ENCODE results near the gene SLA2. TPM values are rescaled to one million over a fixed set of nuclear protein-coding genes. Genes with fewer than 3 reads are reported as not detected.
A peak's percentile ranks its signal among the peaks of the same experiment; 100 is the strongest.
"Not testable (repeated sequence)": the region's sequence is repeated elsewhere in the genome, so short reads cannot be mapped to it uniquely, and the experiment has no call there.

SLA2 gene
- 0.10 TPM for polyA plus RNA-seq (2013, experiment 1 of 2)
- not detected for polyA plus RNA-seq (2013, experiment 2 of 2)

GRCh38 chr20:36645998-36646397 is at the start of gene SLA2:
Gene SLA2, minus strand, starts transcription at chr20:36646196. Its CDS starts 4,861 bp downstream, at chr20:36641335.
- Histone ChIP-seq H3K4me1 (ENCODE audit: insufficient read depth, low read length) (peaks cover 25% of the 10 kb centered on the region; the same call in 1 of the 2 replicates), H3K9me3 (ENCODE audit: insufficient read depth, low read depth, low read length) (no peaks in the 10 kb centered on the region), H3K4me3 (ENCODE audit: low read length) (no peak within 1 kb of the TSS), H3K27ac (ENCODE audit: low read depth, low read length) (no peak within 1 kb of the TSS), H3K36me3 (ENCODE audit: insufficient read depth, low read length) (no peaks in the 10 kb centered on the region), H3K27me3 (ENCODE audit: insufficient read depth, low read length) (no peaks in the 10 kb centered on the region), H3K9ac (ENCODE audit: low read depth, low read length) (no peak within 1 kb of the TSS)
- 85% methylated on average over 9 of the region's 9 CpGs for WGBS

- H3K36me3 ChIP-seq (ENCODE audit: insufficient read depth, low read length); H3K27ac ChIP-seq (ENCODE audit: low read depth, low read length); H3K27me3 ChIP-seq (ENCODE audit: insufficient read depth, low read length); H3K4me3 ChIP-seq (ENCODE audit: low read length); H3K9me3 ChIP-seq (ENCODE audit: insufficient read depth, low read depth, low read length); H3K4me1 ChIP-seq (ENCODE audit: insufficient read depth, low read length); H3K9ac ChIP-seq (ENCODE audit: low read depth, low read length): not testable (repeated sequence)
- WGBS: 90% methylated on average over 8 of the region's 8 CpGs
These were observed 49.5 kb upstream of the SLA2 start for GRCh38 chr20:36695467-36695866.

GRCh38 chr20:36688630-36689029 is 42.6 kb upstream of the SLA2 start:
- H3K9me3 ChIP-seq (ENCODE audit: insufficient read depth, low read depth, low read length): no peaks in the 10 kb centered on the region
- H3K36me3 ChIP-seq (ENCODE audit: insufficient read depth, low read length): no peaks in the 10 kb centered on the region; the same call in 1 of the 2 replicates
- 94% methylated on average over 7 of the region's 7 CpGs for WGBS

GRCh38 chr20:36687850-36688249 is 41.9 kb upstream of the SLA2 start:
- WGBS: 98% methylated on average over 3 of the region's 3 CpGs
- Histone ChIP-seq H3K27ac (ENCODE audit: low read depth, low read length) (no peak overlapping the region), H3K36me3 (ENCODE audit: insufficient read depth, low read length) (no peaks in the 10 kb centered on the region; the same call in 1 of the 2 replicates), H3K9ac (ENCODE audit: low read depth, low read length) (no peak overlapping the region), H3K4me1 (ENCODE audit: insufficient read depth, low read length) (no peaks in the 10 kb centered on the region), H3K27me3 (ENCODE audit: insufficient read depth, low read length) (no peaks in the 10 kb centered on the region), H3K4me3 (ENCODE audit: low read length) (no peak overlapping the region), H3K9me3 (ENCODE audit: insufficient read depth, low read depth, low read length) (no peaks in the 10 kb centered on the region)

More at GRCh38 chr20:36688630-36689029, 42.6 kb upstream of the SLA2 start:
- H3K27me3 ChIP-seq (ENCODE audit: insufficient read depth, low read length): no peaks in the 10 kb centered on the region
- H3K4me1 ChIP-seq (ENCODE audit: insufficient read depth, low read length): no peaks in the 10 kb centered on the region
- no peak overlapping the region for H3K9ac ChIP-seq (ENCODE audit: low read depth, low read length)
- H3K4me3 ChIP-seq (ENCODE audit: low read length): no peak overlapping the region
- H3K27ac ChIP-seq (ENCODE audit: low read depth, low read length): no peak overlapping the region

GRCh38 chr20:36686944-36687343 is 40.9 kb upstream of the SLA2 start:
- no peak overlapping the region for H3K9ac ChIP-seq (ENCODE audit: low read depth, low read length)
- H3K4me3 ChIP-seq (ENCODE audit: low read length): no peak overlapping the region
- WGBS: 96% methylated on average over 4 of the region's 4 CpGs
- no peaks in the 10 kb centered on the region for H3K27me3 ChIP-seq (ENCODE audit: insufficient read depth, low read length)
- H3K27ac ChIP-seq (ENCODE audit: low read depth, low read length): no peak overlapping the region
- H3K36me3 ChIP-seq (ENCODE audit: insufficient read depth, low read length): peaks cover 4% of the 10 kb centered on the region
- no peaks in the 10 kb centered on the region for H3K4me1 ChIP-seq (ENCODE audit: insufficient read depth, low read length)
- no peaks in the 10 kb centered on the region for H3K9me3 ChIP-seq (ENCODE audit: insufficient read depth, low read depth, low read length)

GRCh38 chr20:36686504-36686903 is 40.5 kb upstream of the SLA2 start:
- no peak overlapping the region for H3K4me3 ChIP-seq (ENCODE audit: low read length)
- H3K9me3 ChIP-seq (ENCODE audit: insufficient read depth, low read depth, low read length): no peaks in the 10 kb centered on the region
- H3K9ac ChIP-seq (ENCODE audit: low read depth, low read length): no peak overlapping the region
- H3K36me3 ChIP-seq (ENCODE audit: insufficient read depth, low read length): peaks cover 4% of the 10 kb centered on the region
- 100% methylated on average over 2 of the region's 2 CpGs for WGBS
- no peaks in the 10 kb centered on the region for H3K27me3 ChIP-seq (ENCODE audit: insufficient read depth, low read length)
- H3K4me1 ChIP-seq (ENCODE audit: insufficient read depth, low read length): no peaks in the 10 kb centered on the region
- H3K27ac ChIP-seq (ENCODE audit: low read depth, low read length): no peak overlapping the region

GRCh38 chr20:36684747-36685146 is 38.8 kb upstream of the SLA2 start:
- H3K9ac ChIP-seq (ENCODE audit: low read depth, low read length): no peak overlapping the region
- H3K27me3 ChIP-seq (ENCODE audit: insufficient read depth, low read length): no peaks in the 10 kb centered on the region
- no peak overlapping the region for H3K27ac ChIP-seq (ENCODE audit: low read depth, low read length)
- H3K4me3 ChIP-seq (ENCODE audit: low read length): no peak overlapping the region
- H3K9me3 ChIP-seq (ENCODE audit: insufficient read depth, low read depth, low read length): no peaks in the 10 kb centered on the region
- no peaks in the 10 kb centered on the region for H3K4me1 ChIP-seq (ENCODE audit: insufficient read depth, low read length)
- 94% methylated on average over 6 of the region's 6 CpGs for WGBS
- peaks cover 4% of the 10 kb centered on the region for H3K36me3 ChIP-seq (ENCODE audit: insufficient read depth, low read length)

- Histone ChIP-seq H3K9ac (ENCODE audit: low read depth, low read length) (no peak overlapping the region), H3K27ac (ENCODE audit: low read depth, low read length) (no peak overlapping the region), H3K27me3 (ENCODE audit: insufficient read depth, low read length) (no peaks in the 10 kb centered on the region), H3K36me3 (ENCODE audit: insufficient read depth, low read length) (peaks cover 4% of the 10 kb centered on the region), H3K4me3 (ENCODE audit: low read length) (no peak overlapping the region), H3K4me1 (ENCODE audit: insufficient read depth, low read length) (no peaks in the 10 kb centered on the region), H3K9me3 (ENCODE audit: insufficient read depth, low read depth, low read length) (0 out of 2 replicates have a peak, but pooled peaks cover 2% of the 10 kb centered on the region)
- 95% methylated on average over 1 of the region's 1 CpG for WGBS
These were observed 36.3 kb upstream of the SLA2 start for GRCh38 chr20:36682311-36682710.

- H3K27me3 ChIP-seq (ENCODE audit: insufficient read depth, low read length): no peaks in the 10 kb centered on the region
- no peak overlapping the region for H3K4me3 ChIP-seq (ENCODE audit: low read length)
- 84% methylated on average over 8 of the region's 8 CpGs for WGBS
- H3K27ac ChIP-seq (ENCODE audit: low read depth, low read length): 0 out of 2 replicates have a peak overlapping the region, but pooled peaks have one; percentile 15
- 0 out of 2 replicates have a peak, but pooled peaks cover 2% of the 10 kb centered on the region for H3K9me3 ChIP-seq (ENCODE audit: insufficient read depth, low read depth, low read length)
- H3K36me3 ChIP-seq (ENCODE audit: insufficient read depth, low read length): peaks cover 3% of the 10 kb centered on the region
- H3K4me1 ChIP-seq (ENCODE audit: insufficient read depth, low read length): no peaks in the 10 kb centered on the region
- no peak overlapping the region for H3K9ac ChIP-seq (ENCODE audit: low read depth, low read length)
These were observed 31.4 kb upstream of the SLA2 start for GRCh38 chr20:36677422-36677771.

- WGBS: 79% methylated on average over 27 of the region's 27 CpGs
These were observed 30.9 kb upstream of the SLA2 start for GRCh38 chr20:36676701-36677421.

GRCh38 chr20:36675545-36675944 is 29.5 kb upstream of the SLA2 start:
- H3K9ac ChIP-seq (ENCODE audit: low read depth, low read length); H3K36me3 ChIP-seq (ENCODE audit: insufficient read depth, low read length); H3K4me1 ChIP-seq (ENCODE audit: insufficient read depth, low read length); H3K9me3 ChIP-seq (ENCODE audit: insufficient read depth, low read depth, low read length); H3K4me3 ChIP-seq (ENCODE audit: low read length); H3K27me3 ChIP-seq (ENCODE audit: insufficient read depth, low read length); H3K27ac ChIP-seq (ENCODE audit: low read depth, low read length): not testable (repeated sequence)
- WGBS: 96% methylated on average over 8 of the region's 8 CpGs

More at GRCh38 chr20:36676701-36677421, 30.9 kb upstream of the SLA2 start:
- Histone ChIP-seq H3K4me3 (ENCODE audit: low read length) (peak overlapping the region; percentile 34), H3K9ac (ENCODE audit: low read depth, low read length) (0 out of 2 replicates have a peak overlapping the region, but pooled peaks have one; percentile 50), H3K36me3 (ENCODE audit: insufficient read depth, low read length) (no peaks in the 10 kb centered on the region; the same call in 1 of the 2 replicates), H3K9me3 (ENCODE audit: insufficient read depth, low read depth, low read length) (0 out of 2 replicates have a peak, but pooled peaks cover 2% of the 10 kb centered on the region), H3K27ac (ENCODE audit: low read depth, low read length) (0 out of 2 replicates have a peak overlapping the region, but pooled peaks have one; percentile 29), H3K27me3 (ENCODE audit: insufficient read depth, low read length) (no peaks in the 10 kb centered on the region), H3K4me1 (ENCODE audit: insufficient read depth, low read length) (no peaks in the 10 kb centered on the region)
